Measurements from ENCODE around the gene GTF2H2.
"Not testable (repeated sequence)": the region's sequence is repeated elsewhere in the genome, so short reads cannot be mapped to it uniquely, and the experiment has no call there.

GTF2H2 gene

GRCh38 chr5:71067262-71067928, at the start of gene GTF2H2:
GTF2H2 (minus strand) TSS chr5:71067676; CDS start chr5:71062763, 4,913 bp downstream.
- H3K4me3 ChIP-seq (ENCODE audit: low read depth, low read length); DNase-seq (ENCODE audit: low read depth): not testable (repeated sequence)

- not testable (repeated sequence) for H3K4me3 ChIP-seq (ENCODE audit: low read depth, low read length); DNase-seq (ENCODE audit: low read depth)
Observed at GRCh38 chr5:71109730-71110275, 42.3 kb upstream of the GTF2H2 start.

- H3K4me3 ChIP-seq (ENCODE audit: low read depth, low read length); DNase-seq (ENCODE audit: low read depth): not testable (repeated sequence)
Observed at GRCh38 chr5:71099996-71100395, 32.5 kb upstream of the GTF2H2 start.

GRCh38 chr5:71097930-71098203, 30.4 kb upstream of the GTF2H2 start:
- DNase-seq (ENCODE audit: low read depth); H3K4me3 ChIP-seq (ENCODE audit: low read depth, low read length): not testable (repeated sequence)

- not testable (repeated sequence) for H3K4me3 ChIP-seq (ENCODE audit: low read depth, low read length); DNase-seq (ENCODE audit: low read depth)
Observed at GRCh38 chr5:71097173-71097929, 29.9 kb upstream of the GTF2H2 start.

GRCh38 chr5:71089773-71090172, 22.3 kb upstream of the GTF2H2 start:
- not testable (repeated sequence) for DNase-seq (ENCODE audit: low read depth); H3K4me3 ChIP-seq (ENCODE audit: low read depth, low read length)

DNA sequence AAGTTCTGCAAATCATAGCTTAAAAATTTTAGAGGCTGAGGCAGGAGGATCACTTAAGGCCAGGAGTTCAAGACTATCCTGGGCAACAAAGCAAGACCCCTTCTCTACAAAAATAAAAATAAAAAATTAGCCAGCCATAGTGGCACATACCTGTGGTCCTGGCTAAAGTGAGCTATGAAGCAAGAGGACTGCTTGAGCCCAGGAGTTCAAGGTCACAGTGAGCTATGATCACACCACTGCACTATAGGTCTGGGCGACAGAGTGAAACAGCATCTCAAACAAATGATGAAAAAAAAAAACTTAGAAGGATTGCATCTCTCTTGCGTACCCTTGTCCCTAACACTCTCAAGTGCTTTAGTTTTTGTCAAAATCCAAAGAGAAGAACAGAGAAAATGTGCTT, 21.3 kb upstream of the GTF2H2 start:
- H3K4me3 ChIP-seq (ENCODE audit: low read depth, low read length); DNase-seq (ENCODE audit: low read depth): not testable (repeated sequence)

GRCh38 chr5:71086145-71086544, 18.7 kb upstream of the GTF2H2 start:
- not testable (repeated sequence) for DNase-seq (ENCODE audit: low read depth); H3K4me3 ChIP-seq (ENCODE audit: low read depth, low read length)

DNA sequence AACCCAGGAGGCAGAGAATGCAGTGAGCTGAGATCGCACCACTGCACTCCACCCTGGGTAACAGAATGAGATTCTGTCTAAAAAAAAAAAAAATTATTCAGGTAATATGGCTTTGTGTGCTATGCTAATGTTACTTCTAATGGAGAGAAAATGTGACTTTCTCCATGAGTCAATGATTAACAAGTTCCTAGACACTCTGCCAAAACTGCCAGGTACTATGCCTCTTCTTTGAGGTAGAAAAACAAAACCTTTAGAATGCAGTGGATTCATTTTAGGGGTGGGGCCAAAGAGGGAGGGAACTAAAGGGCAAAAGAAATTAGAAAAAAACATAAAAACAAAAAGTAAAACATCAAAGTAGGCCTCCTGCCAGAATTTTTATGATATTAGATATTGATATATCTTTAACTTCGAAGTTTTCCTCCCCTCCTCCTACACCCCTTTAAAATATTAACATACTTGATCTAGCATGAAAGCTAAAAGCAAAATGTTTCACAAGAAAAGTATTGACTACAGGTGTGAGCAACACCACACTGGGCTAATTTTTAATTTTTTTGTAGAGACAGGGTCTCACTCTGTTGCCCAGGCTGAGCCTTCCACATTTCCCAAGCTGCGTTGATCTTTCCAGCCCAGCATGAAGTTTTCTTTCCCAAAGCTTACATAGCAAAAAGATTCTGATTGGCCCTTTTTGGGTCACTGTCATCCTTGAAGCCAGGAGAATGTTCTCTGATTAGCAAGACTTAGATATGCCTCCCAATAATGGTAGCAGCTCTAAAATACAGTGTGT, 17.0 kb upstream of the GTF2H2 start:
- H3K4me3 ChIP-seq (ENCODE audit: low read depth, low read length); DNase-seq (ENCODE audit: low read depth): not testable (repeated sequence)

DNA sequence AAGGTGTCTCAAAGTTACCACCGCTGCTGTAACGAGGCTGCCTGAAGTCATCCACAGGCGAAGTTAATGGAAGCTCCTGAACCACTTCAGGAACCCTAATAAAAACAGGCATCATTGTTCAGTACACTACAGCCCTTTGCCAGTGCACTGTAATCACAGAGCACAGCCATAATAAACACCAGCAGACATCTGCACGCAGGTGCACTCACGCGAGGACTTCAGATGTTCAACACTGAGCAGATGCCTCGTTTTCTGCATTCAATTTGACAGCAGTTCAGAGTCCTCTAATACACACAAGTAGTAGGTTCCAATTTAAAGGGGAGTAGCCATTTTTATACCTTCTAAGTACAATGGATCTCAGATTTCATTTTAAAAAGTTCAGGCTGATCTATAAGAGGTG, 15.4 kb upstream of the GTF2H2 start:
- H3K4me3 ChIP-seq (ENCODE audit: low read depth, low read length); DNase-seq (ENCODE audit: low read depth): not testable (repeated sequence)

GRCh38 chr5:71082340-71082739, 14.9 kb upstream of the GTF2H2 start:
- DNase-seq (ENCODE audit: low read depth); H3K4me3 ChIP-seq (ENCODE audit: low read depth, low read length): not testable (repeated sequence)

DNA sequence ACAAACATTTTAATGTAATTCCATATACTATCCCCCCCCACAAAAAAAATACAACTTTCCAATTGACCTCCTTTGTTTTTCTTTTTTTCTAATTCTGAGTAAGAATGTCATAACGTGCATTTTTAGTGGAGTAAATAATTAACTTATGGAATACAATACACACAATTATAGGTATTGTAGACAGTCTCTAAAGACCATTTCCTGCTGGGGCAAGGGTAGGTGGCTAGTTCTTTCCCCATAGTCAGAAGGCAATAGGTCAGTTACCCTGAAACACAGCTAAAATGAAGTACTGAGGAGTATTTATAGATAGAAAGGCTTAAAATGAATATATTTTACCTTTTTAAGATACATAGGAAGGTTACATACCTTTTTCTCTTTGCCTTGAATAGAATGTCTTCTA, 6.2 kb downstream of the GTF2H2 start:
- DNase-seq (ENCODE audit: low read depth); H3K4me3 ChIP-seq (ENCODE audit: low read depth, low read length): not testable (repeated sequence)

- not testable (repeated sequence) for H3K4me3 ChIP-seq (ENCODE audit: low read depth, low read length); DNase-seq (ENCODE audit: low read depth)
Observed at GRCh38 chr5:71059426-71059825, 8.1 kb downstream of the GTF2H2 start.

GRCh38 chr5:71044808-71045207, 22.7 kb downstream of the GTF2H2 start:
- H3K4me3 ChIP-seq (ENCODE audit: low read depth, low read length); DNase-seq (ENCODE audit: low read depth): not testable (repeated sequence)

GRCh38 chr5:71044128-71044527, 23.3 kb downstream of the GTF2H2 start:
- not testable (repeated sequence) for DNase-seq (ENCODE audit: low read depth); H3K4me3 ChIP-seq (ENCODE audit: low read depth, low read length)

DNA sequence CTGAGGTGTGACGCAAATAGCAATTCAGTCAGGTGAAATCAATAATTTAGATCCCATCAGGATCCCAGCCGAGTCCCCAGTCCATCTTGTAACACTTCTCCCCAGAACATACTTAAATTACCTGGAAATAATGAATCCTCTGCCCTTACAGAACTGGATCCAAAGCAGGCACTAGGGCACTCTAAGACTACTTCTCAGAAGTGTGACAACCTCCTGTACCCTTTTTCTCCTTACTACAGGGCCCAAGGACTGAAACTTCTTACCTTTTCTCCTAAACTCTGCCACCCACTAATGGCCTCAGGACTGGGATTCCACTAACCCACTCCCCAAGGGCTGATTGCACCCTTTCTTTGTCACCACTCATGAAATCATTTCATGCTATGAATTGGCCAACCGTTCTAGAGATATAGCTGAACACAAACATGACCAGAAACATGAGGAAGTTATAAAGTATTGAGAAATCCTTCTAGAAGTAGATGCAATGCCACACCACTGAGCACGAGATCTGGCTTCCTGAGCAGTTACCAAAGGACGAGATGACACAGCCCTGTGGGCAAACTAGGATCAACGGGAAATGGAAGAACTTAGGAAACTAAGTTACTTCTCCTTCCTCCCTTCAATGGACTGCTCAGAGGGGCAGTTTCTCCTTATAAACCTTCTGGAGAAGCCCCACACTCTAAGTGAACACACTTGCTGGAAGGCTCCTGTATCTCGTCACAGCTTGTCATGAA, 36.3 kb downstream of the GTF2H2 start:
- not testable (repeated sequence) for DNase-seq (ENCODE audit: low read depth); H3K4me3 ChIP-seq (ENCODE audit: low read depth, low read length)

GRCh38 chr5:71025289-71025953, 42.1 kb downstream of the GTF2H2 start, which contains the start of gene NAIP:
NAIP (minus strand) TSS chr5:71025339; CDS start chr5:71012915, 12,424 bp downstream.
- H3K4me3 ChIP-seq (ENCODE audit: low read depth, low read length); DNase-seq (ENCODE audit: low read depth): not testable (repeated sequence)

GRCh38 chr5:71020643-71021042, 46.8 kb downstream of the GTF2H2 start:
- not testable (repeated sequence) for H3K4me3 ChIP-seq (ENCODE audit: low read depth, low read length); DNase-seq (ENCODE audit: low read depth)

Measured in choroid plexus epithelial cell (primary cell).